Retina (tissue), 1 donor: ENCODE results near the gene HES4.
"Not testable (repeated sequence)": the region's sequence is repeated elsewhere in the genome, so short reads cannot be mapped to it uniquely, and the experiment has no call there.

ENCODE experiments used
- DNase-seq: peaks from one replicate; pipeline ENCODE4 v3.0.0-alpha.2; 2016

HES4 gene

DNA sequence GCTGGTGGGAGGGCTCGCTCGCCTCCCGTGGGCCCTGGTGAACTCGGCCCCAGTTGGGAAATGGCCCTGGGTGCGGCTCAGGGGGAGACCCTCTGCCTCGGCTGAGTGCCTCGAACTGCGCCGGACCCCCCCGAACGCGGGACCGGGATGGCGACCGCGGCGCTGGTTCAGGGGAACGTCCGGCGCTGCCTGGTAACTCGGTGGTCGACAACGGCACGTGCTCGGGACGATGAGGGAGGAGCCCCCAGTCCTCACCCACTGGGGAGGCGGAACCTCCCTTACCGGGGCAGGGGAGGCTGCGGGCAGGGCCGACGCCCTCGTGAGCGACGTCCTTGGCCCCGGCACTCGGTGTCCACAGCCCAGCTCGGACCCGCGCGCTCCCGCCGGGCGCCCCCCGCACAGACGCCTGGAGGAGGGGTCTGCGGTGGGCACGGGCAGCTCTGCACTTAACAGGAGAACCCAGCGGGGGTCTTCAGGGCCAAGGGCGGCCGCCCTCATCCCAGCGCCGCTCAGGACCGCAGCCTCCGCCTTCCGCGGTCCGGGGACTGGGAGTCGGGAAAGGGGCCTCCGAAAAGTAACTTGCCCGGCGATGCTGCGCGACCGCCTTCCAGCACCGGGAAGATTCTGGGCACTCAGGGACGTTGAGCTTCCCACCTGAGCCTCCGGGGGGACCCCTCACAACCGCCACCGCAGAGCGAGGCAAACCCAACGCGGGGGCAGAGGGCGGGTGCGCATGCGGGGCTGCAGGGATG is 1.7 kb downstream of the HES4 start:
- peak; percentile 76 for DNase-seq

DNA sequence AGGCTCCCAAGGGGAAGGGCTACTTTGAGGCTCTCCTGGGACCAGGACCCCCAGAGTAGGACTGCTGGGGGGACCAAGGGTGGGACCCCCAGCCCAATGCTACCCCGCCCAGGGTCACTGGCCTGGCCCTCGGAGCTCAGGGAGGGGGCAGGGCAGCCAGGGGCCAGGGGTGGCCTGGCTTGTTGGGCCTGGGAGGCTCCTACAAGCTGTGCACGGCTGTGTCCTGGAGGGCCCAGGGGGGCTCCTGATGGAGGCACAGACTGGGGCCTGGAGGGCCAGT is 2.2 kb downstream of the HES4 start:
- DNase-seq: no peak

DNA sequence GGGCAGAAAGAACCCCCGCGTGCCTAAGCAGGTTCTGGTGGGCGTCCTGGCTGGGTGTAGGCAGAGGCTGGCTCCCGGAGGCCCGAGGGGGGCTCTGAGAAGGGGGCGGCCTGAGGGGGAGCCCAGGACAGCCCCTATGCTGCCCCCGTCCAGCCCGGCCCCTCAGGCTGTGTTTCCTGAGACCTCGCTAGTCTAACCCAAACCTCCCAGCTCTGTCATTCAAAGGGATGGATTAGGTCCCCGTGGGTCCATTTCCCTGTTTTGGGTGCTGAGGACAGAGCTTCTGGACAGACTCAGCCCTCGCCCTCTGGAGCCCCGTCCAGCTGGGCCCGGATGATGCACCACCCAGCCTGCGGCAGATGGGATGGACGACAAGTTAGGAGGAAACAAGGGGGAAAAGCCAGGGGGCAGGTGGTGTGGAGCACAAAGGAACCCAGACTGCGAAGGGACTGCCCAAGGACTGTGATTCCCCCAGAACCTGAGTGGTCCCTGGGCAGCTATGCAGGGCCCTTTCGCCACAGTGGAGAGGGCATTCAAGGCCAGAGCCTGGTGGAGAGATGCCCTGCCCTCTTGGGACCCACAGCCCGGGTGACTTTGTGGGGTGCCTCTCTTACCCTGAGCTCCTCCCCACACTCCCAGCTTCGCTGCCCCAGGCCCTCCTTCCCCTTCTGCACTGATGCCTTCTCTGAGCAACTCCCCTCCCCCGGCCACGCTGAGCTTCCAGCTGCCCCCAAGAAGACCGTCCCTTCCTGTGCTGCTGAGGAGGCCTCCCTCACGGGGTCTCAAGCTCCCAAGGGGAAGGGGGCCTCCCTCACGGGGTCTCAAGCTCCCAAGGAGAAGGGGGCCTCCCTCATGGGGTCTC is 2.8 kb downstream of the HES4 start:
- no peak for DNase-seq

- no peak for DNase-seq
Observed at GRCh38 chr1:995665-996633, 3.9 kb downstream of the HES4 start.

- not testable (repeated sequence) for DNase-seq
Observed at GRCh38 chr1:994546-994945, 5.4 kb downstream of the HES4 start.

- DNase-seq: no peak
Observed at GRCh38 chr1:993379-993995, 6.4 kb downstream of the HES4 start.

DNA sequence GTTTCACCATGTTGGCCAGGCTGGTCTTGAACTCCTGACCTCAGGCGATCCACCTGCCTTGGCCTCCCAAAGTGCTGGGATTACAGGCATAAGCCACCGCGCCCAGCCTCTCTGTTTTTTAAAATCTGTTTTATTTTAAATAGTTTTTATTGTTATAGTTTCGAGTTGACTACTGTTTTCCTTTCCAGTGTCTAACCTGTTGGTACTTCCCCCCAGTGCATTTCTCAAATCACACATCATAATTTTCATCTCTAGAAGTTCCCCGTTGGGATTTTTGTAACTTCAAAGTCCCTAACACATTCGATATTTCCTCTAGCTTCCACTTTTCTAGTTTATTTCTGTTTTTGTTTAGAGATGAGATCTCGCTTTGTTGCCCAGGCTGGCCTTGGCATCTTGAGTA is 7.5 kb downstream of the HES4 start:
- no peak for DNase-seq

GRCh38 chr1:991895-992294 is 8.0 kb downstream of the HES4 start:
- DNase-seq: no peak

GRCh38 chr1:991275-991674 is 8.6 kb downstream of the HES4 start:
- not testable (repeated sequence) for DNase-seq

DNA sequence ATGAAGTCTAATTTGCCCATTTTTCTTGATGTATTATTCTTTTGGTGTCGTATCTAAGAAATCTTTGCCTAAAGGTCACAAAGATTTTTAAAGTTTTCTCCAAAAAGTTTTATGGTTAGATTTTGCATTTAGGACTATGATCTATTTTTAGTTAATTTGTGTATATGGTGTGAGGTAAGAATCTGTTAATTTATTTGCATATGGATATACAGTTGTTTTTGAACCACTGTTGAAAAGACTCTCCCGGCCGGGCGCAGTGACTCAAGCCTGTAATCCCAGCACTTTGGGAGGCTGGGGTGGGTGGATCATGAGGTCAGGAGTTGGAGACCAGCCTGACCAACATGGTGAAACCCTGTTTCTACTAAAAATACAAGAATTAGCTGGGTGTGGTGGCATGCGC is 11.8 kb downstream of the HES4 start:
- not testable (repeated sequence) for DNase-seq

- DNase-seq: no peak
Observed at GRCh38 chr1:985126-985525, 14.8 kb downstream of the HES4 start.

- no peak for DNase-seq
Observed at GRCh38 chr1:984476-984814, 15.5 kb downstream of the HES4 start.

DNA sequence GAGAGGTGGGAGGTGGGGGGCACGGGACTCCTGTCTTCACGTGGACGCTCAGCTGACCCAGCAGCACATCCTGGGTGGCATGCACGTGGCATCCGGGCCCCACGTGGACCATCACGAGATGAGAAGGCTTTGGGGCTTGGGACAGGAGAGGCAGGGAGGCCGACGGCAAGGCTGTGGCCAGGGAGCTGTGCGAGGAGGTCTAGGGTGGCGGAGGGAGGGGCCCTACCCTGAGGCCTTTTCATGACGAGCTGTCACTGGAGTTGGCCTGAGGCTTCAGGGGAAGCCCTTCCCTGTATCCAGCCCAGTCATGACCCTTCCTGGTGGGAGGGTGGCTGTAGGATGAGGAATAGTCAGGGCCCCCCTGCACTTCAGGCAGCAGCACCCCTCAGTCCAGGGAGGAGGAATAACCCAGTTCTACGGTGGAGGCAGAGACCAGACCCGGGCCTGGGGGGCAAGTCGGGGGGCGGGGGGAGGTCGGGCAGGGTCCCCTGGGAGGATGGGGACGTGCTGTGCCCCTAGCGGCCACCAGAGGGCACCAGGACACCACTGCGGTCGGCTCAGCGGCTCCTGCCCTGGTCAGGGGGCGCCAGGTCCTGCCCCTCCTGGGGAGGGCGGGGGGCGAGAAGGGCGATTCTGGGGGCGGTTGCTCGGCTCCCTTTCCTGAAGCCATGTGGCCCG is 16.0 kb downstream of the HES4 start:
- DNase-seq: no peak

DNA sequence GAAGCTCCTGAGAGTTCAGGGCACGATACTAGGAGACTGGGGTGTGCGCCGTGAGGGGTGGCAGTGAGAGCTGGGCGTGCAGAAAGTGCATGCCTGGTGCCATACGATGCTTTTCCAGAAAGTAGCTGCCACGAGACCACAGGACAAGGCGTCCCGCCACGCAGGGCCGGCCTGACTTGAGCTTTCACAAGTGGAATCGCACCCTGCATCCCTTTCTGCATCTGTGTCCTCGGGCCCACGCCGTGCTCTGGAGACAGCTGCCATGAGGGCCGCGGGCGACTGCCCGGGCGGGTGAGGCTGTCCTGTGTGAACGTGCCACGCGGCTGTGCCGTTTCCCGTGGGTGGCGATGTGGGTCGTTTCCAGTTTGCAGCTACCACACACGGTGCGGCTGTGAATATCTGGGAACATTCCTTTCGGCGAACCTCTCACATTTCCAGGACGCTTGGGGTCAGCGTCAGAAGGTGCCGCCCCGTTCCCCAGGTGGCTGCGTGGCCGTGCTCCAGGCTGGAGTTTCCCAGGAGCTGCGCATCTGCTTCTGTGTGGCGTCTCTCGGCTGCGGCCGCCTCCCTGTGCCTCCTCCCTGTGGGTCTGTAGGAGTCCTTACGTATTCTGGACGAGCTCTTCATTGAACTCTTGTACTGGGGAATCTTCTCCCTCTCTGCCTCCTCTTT is 17.0 kb downstream of the HES4 start:
- no peak for DNase-seq

GRCh38 chr1:981955-982558 is 17.8 kb downstream of the HES4 start, which contains the start of gene PERM1:
Gene PERM1, minus strand, starts transcription at chr1:982093. Its CDS starts 1,064 bp downstream, at chr1:981029.
- no peak for DNase-seq

DNA sequence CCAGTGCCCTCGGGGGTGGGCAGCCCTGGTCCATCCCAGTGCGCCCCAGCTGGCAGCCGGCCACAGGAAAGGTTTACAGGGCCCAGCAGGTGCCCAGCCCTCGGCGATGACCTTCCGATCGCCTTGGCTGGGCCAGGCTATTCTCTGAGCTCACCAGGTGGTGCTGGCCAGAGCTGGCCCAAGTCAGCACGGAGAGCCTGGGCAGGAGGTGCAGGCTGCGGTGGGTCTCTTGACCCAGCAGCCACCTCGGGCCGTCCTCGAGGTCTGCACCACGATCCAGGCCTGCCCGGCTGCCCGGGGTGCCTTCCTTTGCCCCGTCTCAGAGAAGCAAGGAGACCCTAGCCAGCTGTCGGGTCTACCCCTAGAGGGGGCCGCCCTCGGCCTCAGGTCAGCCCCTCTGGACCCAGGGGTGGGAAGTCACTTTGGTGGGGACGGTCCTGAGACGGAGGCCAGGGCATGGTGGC is 18.4 kb downstream of the HES4 start:
- DNase-seq: no peak

DNA sequence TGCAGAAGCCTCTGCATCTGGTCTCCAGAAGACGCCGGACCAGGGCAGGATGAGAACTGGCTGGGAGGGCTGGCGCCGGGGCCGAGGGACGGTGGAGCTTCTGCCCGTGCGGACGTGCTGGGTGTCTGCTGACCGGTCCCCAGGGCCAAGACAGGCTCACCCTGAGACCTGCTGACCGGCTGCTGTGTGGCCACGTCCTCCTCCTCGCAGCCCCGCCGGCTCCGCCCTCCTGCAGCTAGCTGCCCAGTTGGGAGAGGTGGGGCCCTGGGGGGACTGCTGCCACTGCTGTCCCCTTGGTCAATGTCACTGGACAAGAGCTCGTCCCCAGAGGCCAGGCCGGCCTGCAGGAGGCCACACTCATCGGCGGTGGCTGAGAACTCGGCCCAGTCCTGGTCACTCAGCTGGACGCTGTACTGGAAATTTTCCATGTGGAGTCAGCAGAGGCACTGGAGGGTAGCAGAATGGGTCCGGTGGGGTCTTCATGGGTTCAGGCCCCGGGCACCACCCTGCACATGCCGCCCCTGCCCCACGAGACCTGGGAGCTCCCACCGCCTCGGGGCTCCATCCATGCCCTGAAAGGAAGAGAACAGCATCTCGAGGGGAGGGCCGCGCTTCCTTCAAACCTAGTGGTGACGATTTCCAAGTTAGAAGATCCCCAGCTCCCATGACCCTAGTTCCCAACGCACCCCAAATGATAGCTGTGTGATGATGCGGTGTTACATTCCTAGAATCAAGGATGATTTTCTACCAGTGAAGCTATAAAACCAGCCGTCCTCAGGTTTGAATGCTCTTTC is 19.1 kb downstream of the HES4 start:
- no peak for DNase-seq

DNA sequence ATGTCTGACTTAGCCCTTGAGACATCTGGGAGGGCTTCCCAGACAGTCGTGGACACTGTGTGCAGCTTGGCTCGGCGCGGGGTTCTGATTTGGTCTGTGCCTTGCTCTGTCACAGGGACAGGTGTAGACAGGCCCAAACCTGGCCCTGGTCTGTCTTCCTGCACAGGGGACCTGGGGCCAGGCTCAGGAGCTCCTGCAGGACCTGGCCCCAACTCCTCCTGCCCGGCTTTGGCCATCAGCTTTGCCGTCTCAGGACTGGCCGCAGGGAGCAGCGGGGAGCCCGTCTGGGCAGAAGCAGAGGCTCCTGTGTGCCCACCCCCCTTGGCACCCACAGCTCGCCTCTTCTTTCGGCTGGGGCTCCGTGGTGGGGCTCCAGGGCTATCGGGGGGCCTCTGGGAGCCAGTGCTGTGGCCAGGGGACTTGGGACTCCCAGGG is 19.7 kb downstream of the HES4 start:
- no peak for DNase-seq

DNA sequence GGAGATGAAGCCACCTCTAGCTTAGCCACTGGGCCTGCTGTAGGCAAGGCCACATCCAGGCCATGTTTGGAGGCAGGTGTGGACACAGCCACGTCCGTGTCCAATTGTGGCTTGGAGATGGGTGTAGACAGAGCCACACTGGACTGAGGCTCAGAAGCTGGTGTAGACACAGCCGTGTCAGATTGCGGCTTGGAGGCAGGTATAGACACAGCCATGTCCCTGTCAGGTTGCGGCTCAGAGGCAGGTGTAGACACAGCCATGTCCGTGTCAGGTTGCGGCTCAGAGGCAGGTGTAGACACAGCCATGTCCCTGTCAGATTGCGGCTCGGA is 20.2 kb downstream of the HES4 start:
- no peak for DNase-seq
